Measurements from ENCODE around the gene TGDS. TPM values are rescaled to one million over a fixed set of nuclear protein-coding genes. Genes with fewer than 3 reads are reported as not detected.

Gene TGDS
- total RNA-seq, 1 donor from 2014 or later = 9.3 TPM

Other genes starting within 250 kb of the TGDS start
- not detected in 2 replicates for gene DCT, start 116.5 kb downstream of the TGDS start, total RNA-seq
- 9.9 and 10.6 TPM in 2 replicates for gene GPR180, start 5.7 kb upstream of the TGDS start, total RNA-seq
- not detected in 2 replicates for gene SOX21, start 116.4 kb upstream of the TGDS start, total RNA-seq